ENCODE data around the gene COMMD7. TPM values are rescaled to one million over a fixed set of nuclear protein-coding genes. Genes with fewer than 3 reads are reported as not detected.
A peak's percentile ranks its signal among the peaks of the same experiment; 100 is the strongest.
"Not testable (repeated sequence)": the region's sequence is repeated elsewhere in the genome, so short reads cannot be mapped to it uniquely, and the experiment has no call there.

COMMD7 gene
- total RNA-seq, 1 experiment from 2014 or later = 52.6 TPM

DNA sequence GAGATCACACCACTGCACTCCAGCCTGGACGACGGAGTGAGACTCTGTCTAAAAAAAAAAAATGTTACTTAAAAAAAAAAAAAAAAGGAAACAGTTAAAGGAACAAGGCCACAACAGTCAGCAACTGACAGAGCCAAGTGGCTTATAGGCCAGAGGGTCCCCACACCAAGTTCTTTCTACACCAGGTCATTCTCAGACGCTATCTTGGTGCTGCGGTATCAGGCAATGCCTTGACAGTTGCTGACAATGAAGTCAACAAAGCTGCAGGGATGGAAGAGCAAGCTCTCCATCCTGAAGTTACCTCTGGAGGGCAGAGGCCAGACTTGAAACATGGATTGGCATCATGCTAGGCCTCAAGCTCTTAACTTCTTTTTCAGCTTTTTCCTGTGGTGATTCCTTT is 31.9 kb downstream of the COMMD7 start:
- Histone ChIP-seq H3K4me3 (ENCODE audit: insufficient read depth, low read depth, low read length) (no peak overlapping the region), H3K36me3 (replicated peaks; ENCODE audit: control insufficient read depth, insufficient read depth, low read length) (peaks cover 3% of the 10 kb centered on the region), H3K27me3 (ENCODE audit: control insufficient read depth, insufficient read depth, low read length) (no peaks in the 10 kb centered on the region)
- DNase-seq = no peak

DNA sequence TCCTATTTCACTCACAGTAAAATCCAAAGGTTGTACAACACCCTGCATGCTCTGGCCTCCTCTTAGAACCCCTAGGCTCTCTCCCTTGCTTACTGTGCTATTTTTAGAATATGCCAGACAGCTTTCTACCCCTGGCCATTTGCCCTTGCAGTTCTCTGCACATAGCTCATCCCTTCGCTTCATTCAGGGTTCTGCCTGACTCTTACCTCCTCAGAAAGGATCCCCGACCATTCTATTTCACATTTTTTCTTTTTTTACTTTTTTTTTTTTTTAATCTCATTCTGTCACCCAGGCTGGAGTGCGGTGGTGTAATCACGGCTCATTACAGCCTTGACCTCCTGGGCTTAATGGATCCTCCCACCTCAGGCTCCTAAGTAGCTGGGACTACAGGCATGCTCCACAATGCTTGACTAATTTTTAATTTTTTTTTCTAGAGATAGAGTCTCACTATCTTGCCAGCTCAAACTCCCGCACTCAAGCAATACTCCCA is 33.6 kb downstream of the COMMD7 start:
- Histone ChIP-seq H3K4me3 (ENCODE audit: insufficient read depth, low read depth, low read length) (no peak overlapping the region), H3K27me3 (ENCODE audit: control insufficient read depth, insufficient read depth, low read length) (no peaks in the 10 kb centered on the region), H3K36me3 (replicated peaks; ENCODE audit: control insufficient read depth, insufficient read depth, low read length) (peaks cover 9% of the 10 kb centered on the region)
- DNase-seq = no peak

DNA sequence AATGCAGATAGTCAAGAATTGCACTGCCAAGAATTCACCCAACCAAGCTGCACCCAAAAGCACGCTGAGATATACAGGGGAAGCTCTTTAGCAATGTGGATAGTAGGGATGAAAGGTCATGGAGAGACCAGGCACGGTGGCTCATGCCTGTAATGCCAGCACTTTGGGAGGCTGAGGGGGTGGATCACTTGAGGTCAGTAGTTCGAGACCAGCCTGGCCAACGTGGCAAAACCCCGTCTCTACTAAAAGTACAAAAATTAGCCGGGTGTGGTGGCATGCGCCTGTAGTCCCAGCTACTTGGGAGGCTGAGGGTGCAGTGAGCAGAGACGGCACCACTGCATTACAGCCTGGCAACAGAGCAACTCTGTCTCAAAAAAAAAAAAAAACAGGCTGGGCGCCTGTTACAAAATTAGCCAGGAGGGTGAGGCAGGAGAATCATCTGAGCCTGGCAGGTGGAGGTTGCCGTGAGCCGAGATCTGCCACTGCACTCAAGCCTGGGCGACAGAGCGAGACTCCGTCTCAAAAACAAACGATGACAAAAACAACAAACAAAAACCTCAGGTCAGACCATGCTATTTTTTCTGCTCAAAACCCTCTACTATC is 34.1 kb downstream of the COMMD7 start:
- H3K27me3 ChIP-seq (ENCODE audit: control insufficient read depth, insufficient read depth, low read length); DNase-seq; H3K4me3 ChIP-seq (ENCODE audit: insufficient read depth, low read depth, low read length): not testable (repeated sequence)
- H3K36me3 ChIP-seq (replicated peaks; ENCODE audit: control insufficient read depth, insufficient read depth, low read length) = peaks cover 14% of the 10 kb centered on the region

DNA sequence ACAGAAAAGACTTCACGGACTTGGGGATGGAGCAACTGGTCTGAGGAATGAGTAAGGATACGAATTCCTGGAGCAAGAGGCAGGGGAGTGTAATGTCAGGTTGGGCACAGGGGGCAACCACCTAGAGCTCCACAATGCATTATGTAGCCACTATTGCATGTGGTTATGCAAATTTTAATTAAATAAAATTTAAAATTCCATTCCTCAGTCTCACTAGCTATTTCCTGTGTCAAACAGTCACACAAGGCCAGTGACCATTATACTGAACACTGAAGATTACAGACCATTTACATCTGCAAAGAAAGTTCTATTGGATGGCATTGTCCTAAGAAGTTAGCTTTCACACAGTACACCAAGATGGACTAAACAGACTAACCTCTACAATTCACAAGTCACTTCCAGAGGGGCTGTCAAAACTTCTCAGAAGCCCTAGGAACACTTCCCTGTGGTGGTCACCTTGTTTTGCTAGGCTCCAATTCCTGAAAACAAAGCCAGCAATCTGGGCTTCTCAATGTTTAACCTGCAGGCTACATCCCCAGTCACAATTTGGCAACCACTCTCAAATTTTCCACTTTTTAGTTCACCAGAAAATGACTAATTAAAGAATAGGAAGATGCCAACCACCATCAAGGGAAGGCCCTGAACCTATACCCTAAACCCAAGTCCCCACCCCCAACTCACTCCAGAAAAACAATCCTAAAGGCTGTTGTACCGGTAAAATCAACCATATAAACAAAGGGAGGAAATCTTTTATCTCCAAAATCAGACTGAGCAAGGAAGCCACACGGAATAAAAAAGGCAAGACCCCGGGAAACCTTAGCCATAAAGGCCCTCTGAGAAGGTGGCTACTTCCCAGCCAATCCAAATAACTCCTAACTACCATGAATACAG is 35.3 kb downstream of the COMMD7 start:
- DNase-seq = no peak
- Histone ChIP-seq H3K27me3 (ENCODE audit: control insufficient read depth, insufficient read depth, low read length) (no peaks in the 10 kb centered on the region), H3K36me3 (replicated peaks; ENCODE audit: control insufficient read depth, insufficient read depth, low read length) (peaks cover 18% of the 10 kb centered on the region), H3K4me3 (ENCODE audit: insufficient read depth, low read depth, low read length) (no peak overlapping the region)

DNA sequence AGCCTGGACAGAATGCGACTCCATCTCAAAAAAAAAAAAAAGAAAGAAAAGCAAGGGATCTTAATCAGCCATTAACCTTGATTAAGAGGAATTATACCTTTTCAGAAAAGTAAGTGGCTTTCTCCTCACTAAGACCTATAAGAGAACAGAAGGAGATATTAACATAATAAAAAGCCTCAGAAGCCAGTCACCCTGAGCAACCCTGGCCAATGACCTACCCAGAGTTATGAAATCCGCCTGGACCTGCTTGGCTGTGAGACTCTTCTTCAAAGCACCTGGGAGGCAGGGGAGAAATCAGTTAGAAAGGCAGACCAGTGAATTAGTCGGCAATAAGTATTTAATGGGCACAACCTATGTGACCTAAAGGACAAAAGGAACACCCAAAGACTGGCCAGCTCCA is 36.8 kb downstream of the COMMD7 start:
- Histone ChIP-seq H3K27me3 (ENCODE audit: control insufficient read depth, insufficient read depth, low read length) (no peaks in the 10 kb centered on the region), H3K4me3 (ENCODE audit: insufficient read depth, low read depth, low read length) (no peak overlapping the region), H3K36me3 (replicated peaks; ENCODE audit: control insufficient read depth, insufficient read depth, low read length) (peaks cover 20% of the 10 kb centered on the region)
- DNase-seq = no peak

DNA sequence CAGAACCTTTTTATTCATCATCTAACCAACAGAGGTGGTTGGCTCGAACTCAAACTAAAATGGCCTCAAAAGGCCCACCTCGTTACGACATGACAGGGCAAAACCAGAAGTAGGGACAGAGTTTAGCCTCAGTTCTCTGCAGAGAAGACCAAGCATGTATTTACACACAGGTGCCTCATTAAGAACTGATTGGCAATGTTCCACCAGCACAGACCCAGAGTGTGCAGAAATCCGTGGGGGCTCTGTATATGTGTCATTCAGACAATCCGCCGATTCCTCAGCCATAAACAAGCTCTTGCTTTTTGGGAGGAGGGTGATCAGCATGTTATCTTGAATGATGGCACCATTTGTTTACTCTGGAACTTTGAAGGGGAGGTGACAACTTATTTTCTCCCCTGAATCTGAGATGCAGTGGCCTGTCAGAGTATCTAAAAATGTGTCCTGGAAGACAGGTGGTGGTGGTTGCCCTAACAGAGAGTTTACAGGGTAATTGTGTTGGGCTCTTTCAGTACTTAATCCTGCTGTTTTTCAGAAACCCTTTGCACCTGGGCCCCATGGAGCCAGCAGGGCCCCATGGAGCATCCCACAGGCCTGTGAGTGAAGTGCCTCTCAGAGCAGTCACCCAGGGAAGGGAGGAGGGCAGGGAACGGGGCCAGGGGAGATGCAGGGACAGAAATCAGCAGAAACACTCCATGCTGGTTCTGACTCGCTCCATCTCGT is 40.4 kb downstream of the COMMD7 start:
- DNase-seq = peak; percentile 71
- Histone ChIP-seq H3K27me3 (ENCODE audit: control insufficient read depth, insufficient read depth, low read length) (no peaks in the 10 kb centered on the region), H3K4me3 (ENCODE audit: insufficient read depth, low read depth, low read length) (no peak overlapping the region), H3K36me3 (replicated peaks; ENCODE audit: control insufficient read depth, insufficient read depth, low read length) (peaks cover 23% of the 10 kb centered on the region)

DNA sequence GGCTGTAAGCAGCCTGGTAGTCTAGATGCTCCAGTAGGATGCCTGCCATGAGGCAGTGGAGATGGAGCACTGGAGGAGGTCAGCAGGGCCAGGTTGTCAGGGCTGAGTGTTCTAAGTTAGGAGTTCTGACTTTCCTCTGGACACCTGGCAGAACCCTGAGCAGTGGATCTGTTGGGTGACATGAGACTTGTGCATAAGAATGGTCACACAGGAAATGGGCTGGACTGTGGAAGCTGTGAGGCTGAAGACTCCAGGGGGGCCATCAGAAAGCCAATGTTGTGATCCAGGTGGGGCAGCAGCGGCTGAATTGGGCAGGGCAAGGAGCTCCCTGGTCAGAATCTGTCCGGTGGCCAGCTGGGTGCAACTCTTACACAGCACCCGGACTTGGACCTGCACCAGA is 45.7 kb downstream of the COMMD7 start:
- DNase-seq = peak; percentile 13
- peaks cover 5% of the 10 kb centered on the region for H3K36me3 ChIP-seq (replicated peaks; ENCODE audit: control insufficient read depth, insufficient read depth, low read length)
- no peaks in the 10 kb centered on the region for H3K27me3 ChIP-seq (ENCODE audit: control insufficient read depth, insufficient read depth, low read length)
- H3K4me3 ChIP-seq (ENCODE audit: insufficient read depth, low read depth, low read length) = no peak overlapping the region

DNA sequence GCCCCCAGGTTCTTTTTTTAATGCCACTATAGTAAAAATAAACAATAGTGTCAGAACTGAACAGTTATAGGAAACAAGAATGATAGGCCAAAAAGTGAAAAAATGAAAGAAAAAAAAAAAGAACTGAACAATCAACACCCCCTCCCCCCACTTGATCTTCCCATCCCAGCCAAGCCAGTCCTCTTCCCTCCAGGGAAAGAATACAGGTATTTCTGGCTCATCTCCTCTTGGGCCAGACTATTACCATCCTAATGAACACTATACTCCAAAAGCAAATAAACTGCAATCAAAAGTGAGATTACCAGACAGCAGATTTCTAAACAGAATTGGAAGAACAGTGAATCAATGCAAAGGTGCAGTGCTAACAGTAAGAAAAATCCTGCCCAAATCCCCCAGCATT is 48.2 kb downstream of the COMMD7 start:
- Histone ChIP-seq H3K4me3 (ENCODE audit: insufficient read depth, low read depth, low read length) (no peak overlapping the region), H3K36me3 (replicated peaks; ENCODE audit: control insufficient read depth, insufficient read depth, low read length) (peaks cover 2% of the 10 kb centered on the region), H3K27me3 (ENCODE audit: control insufficient read depth, insufficient read depth, low read length) (no peaks in the 10 kb centered on the region)
- no peak for DNase-seq

DNA sequence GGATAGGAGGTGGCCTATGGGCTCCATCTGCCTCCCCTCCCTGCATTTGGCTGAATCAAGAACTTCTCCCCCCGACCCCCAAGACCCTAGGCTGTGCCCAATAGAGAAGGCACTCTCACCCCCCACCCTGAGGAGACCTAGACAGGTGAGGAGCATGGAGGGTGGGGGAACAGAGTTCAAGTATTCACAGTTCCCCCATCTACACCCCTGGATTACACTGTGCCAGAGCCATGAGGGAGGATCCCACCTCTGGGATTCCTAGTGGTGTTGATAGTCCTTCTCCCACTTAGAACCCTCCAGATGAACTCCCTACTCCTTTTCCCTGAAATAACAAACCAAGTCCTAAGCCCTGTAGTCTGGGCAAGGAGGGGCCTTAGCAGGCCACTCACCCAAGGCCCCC is 54.3 kb downstream of the COMMD7 start:
- DNase-seq; H3K4me3 ChIP-seq (ENCODE audit: insufficient read depth, low read depth, low read length); H3K27me3 ChIP-seq (ENCODE audit: control insufficient read depth, insufficient read depth, low read length); H3K36me3 ChIP-seq (replicated peaks; ENCODE audit: control insufficient read depth, insufficient read depth, low read length): not testable (repeated sequence)

DNA sequence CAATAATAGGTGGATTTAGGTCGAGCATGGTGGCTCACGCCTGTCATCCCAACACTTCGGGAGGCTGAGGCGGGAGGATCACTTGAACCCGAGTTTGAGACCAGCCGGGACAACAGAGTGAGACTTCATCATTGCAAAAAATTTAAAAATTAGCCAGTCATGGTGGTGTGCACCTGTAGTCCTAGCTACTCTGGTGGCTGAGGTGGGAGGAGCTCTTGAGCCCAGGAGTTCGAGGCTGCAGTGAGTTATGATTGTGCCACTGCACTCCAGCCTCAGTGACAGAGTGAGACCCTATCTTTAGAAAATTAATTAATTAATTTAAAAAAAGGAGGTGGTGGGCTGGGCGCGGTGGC is 56.1 kb downstream of the COMMD7 start:
- Histone ChIP-seq H3K27me3 (ENCODE audit: control insufficient read depth, insufficient read depth, low read length) (no peaks in the 10 kb centered on the region), H3K36me3 (replicated peaks; ENCODE audit: control insufficient read depth, insufficient read depth, low read length) (no peaks in the 10 kb centered on the region; the same call in 1 of the 2 replicates), H3K4me3 (ENCODE audit: insufficient read depth, low read depth, low read length) (no peak overlapping the region)
- DNase-seq = no peak

DNA sequence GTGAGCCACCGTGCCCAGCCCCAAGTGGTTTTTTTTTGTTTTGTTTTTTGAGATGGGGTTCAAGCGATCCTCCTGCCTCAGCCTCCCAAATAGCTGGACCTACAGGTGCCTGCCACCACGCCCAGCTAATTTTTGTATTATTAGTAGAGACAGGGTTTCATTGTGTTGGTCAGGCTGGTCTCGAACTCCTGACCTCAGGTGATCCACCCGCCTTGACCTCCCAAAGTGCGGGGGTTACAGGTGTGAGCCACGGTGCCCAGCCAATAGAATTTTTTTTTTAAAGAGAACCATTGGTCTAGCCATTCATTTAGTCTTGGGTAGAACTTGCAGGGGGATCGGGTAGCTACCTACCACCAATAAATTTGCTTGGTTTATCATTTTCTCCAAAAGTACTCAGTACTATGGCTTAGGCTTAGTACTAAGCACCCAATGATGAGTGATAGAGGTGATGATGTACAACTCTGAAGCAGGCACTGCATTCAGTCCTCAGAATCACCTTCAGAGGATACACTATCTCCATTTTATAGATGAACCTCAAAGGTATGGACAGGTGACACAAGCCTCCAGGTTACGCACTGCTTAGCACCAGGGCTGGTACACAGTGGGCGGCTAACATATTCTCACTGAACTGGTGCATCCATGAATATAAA is 56.6 kb downstream of the COMMD7 start:
- DNase-seq = no peak
- Histone ChIP-seq H3K4me3 (ENCODE audit: insufficient read depth, low read depth, low read length) (no peak overlapping the region), H3K36me3 (replicated peaks; ENCODE audit: control insufficient read depth, insufficient read depth, low read length) (no peaks in the 10 kb centered on the region; the same call in 1 of the 2 replicates), H3K27me3 (ENCODE audit: control insufficient read depth, insufficient read depth, low read length) (no peaks in the 10 kb centered on the region)

DNA sequence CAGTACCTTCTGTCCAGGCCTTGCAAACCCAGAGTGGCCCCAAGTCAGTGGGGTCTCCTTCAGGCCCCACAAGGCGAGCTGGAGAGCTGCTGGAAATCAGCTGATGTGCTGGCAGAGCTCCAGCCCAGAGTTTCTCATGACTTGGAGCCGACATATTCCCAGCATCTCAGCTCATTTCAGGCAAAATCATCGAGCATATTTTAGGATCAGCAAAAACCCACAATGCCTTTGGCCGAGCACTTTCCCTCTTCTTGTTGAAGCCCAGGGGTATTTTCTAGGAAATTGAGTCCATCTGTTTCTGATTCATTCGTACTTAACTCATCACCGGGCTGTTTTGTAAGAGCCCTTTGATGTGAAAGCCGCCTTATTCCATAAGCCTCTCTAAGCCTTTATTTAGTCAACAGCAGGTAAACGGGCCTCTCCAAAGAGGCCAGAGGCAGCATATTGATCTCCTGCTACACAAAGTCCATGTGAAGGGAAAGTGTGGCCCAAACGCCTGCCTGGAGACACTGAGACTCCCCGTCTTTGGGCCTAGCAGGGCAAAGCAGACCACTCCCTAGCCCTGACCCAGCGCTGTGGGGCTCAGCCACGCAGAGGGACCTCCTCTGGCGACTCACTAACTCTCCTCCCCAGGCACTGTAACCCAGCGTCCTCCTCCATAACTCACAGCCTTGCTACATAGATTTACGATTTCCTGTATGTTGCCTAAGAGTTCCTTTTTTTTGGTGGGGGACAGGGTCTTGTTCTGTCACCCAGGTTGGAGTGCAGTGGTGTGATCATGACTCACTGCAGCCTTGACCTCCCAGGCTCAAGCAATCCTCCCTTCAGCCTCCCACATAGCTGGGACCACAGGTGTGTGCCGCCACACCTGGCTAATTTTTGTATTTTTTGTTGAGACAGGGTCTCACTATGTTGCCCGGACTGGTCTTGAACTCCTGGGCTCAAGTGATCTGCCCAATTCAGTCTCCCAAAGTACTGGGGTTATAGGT is 57.4 kb downstream of the COMMD7 start:
- no peaks in the 10 kb centered on the region for H3K27me3 ChIP-seq (ENCODE audit: control insufficient read depth, insufficient read depth, low read length)
- H3K4me3 ChIP-seq (ENCODE audit: insufficient read depth, low read depth, low read length) = no peak overlapping the region
- no peaks in the 10 kb centered on the region; the same call in 1 of the 2 replicates for H3K36me3 ChIP-seq (replicated peaks; ENCODE audit: control insufficient read depth, insufficient read depth, low read length)
- peak; percentile 35 for DNase-seq

DNA sequence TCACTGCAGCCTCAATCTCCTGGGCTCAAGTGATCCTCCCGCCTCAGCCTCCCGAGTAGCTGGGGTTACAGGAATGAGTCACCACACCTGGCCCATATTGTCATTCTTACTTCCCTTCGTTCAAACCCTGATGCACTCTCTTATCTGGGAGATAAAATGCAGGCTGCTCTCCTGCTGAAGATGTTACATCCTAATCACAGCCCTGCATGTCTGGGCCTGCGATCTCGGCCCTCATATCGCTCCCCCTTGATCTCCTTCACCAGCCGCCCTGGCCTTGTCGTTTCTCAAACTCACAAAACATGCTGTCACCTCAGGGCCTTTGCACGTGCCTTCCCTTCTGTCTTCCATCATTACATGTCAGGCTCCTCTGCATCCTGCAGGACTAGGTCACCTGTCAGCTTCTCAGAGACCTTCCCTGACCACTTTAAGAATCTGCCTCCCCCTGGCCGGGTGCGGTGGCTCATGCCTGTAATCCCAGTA is 60.7 kb downstream of the COMMD7 start:
- DNase-seq = no peak
- no peaks in the 10 kb centered on the region for H3K27me3 ChIP-seq (ENCODE audit: control insufficient read depth, insufficient read depth, low read length)
- H3K4me3 ChIP-seq (ENCODE audit: insufficient read depth, low read depth, low read length) = no peak overlapping the region
- no peaks in the 10 kb centered on the region; the same call in 1 of the 2 replicates for H3K36me3 ChIP-seq (replicated peaks; ENCODE audit: control insufficient read depth, insufficient read depth, low read length)

All from H7 (cell line).